ENCODE results near the gene VASH2.
"Not testable (repeated sequence)": the region's sequence is repeated elsewhere in the genome, so short reads cannot be mapped to it uniquely, and the experiment has no call there.

The VASH2 gene

GRCh38 chr1:212982430-212983152, 32.2 kb downstream of the VASH2 start:
- DNase-seq: peak; percentile 7

- no peak for DNase-seq
Measured at GRCh38 chr1:212983482-212983881, 33.1 kb downstream of the VASH2 start.

- DNase-seq: no peak
Measured at GRCh38 chr1:212984522-212985291, 34.4 kb downstream of the VASH2 start.

GRCh38 chr1:212986551-212986950, 36.2 kb downstream of the VASH2 start:
- DNase-seq: no peak

GRCh38 chr1:212987702-212988322, 37.5 kb downstream of the VASH2 start:
- DNase-seq: no peak

- no peak for DNase-seq
Measured at GRCh38 chr1:212990276-212990675, 39.9 kb downstream of the VASH2 start.

GRCh38 chr1:212993960-212994359, 43.6 kb downstream of the VASH2 start:
- not testable (repeated sequence) for DNase-seq

GRCh38 chr1:212994926-212995325, 44.6 kb downstream of the VASH2 start:
- no peak for DNase-seq

- DNase-seq: no peak
Measured at GRCh38 chr1:213003256-213003655, 52.9 kb downstream of the VASH2 start.

GRCh38 chr1:213008564-213008963, 58.2 kb downstream of the VASH2 start:
- DNase-seq: no peak

- no peak for DNase-seq
Measured at GRCh38 chr1:213014642-213015041, 64.3 kb downstream of the VASH2 start.

- DNase-seq: peak; percentile 96
Measured at GRCh38 chr1:213015099-213016050, 65.0 kb downstream of the VASH2 start, which contains the start of gene ANGEL2. TSS of gene ANGEL2 (minus strand) at chr1:213015867. CDS start at chr1:213015671, 196 bp downstream.

GRCh38 chr1:213017447-213018273, 67.3 kb downstream of the VASH2 start:
- DNase-seq: no peak

GRCh38 chr1:213019450-213019849, 69.1 kb downstream of the VASH2 start:
- DNase-seq: no peak

- DNase-seq: no peak
Measured at GRCh38 chr1:213020016-213020415, 69.7 kb downstream of the VASH2 start.

GRCh38 chr1:213027024-213027423, 76.7 kb downstream of the VASH2 start:
- DNase-seq: not testable (repeated sequence)

GRCh38 chr1:213032651-213033050, 82.3 kb downstream of the VASH2 start:
- DNase-seq: no peak

- no peak for DNase-seq
Measured at GRCh38 chr1:213034713-213035112, 84.4 kb downstream of the VASH2 start.

GRCh38 chr1:213035573-213035972, 85.2 kb downstream of the VASH2 start:
- DNase-seq: no peak
